WI38 (cell line): ENCODE data around the gene XPR1.

ENCODE experiments used
- H3K4me3 ChIP-seq: 2 replicates; pipeline ENCODE4 v1.5.1; 2011; ENCODE audit warnings: low read depth, mild to moderate bottlenecking, control low read depth, low read length
- CTCF ChIP-seq: IDR thresholded peaks from 2 replicates; pipeline ENCODE4 v1.5.1; 2012; ENCODE audit warnings: low read depth, mild to moderate bottlenecking, control low read depth, low read length

XPR1 gene

GRCh38 chr1:180633057-180634056 is 1.5 kb downstream of the XPR1 start:
- TF ChIP-seq CTCF: no peak
- peak overlapping the region; percentile 59 for H3K4me3 ChIP-seq

DNA sequence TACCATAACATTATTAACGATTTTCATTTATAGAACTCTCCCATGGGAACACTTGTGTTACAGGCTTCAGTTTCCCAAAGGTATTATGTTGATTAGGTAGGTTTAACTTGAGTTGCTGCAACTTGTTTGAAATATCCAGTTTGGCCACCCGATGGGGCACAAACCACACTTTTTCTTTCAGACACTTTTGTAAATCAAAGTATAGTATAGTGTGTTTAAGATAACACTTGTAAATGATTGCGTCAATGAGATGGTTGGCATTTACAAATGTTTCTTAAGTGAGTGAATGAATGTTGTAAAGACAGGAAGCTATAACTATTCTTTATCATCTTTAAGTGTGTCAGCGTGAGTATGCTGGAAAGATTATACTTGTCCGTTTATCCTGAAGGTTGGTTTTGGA is 4.3 kb downstream of the XPR1 start:
- no peak overlapping the region for H3K4me3 ChIP-seq
- TF ChIP-seq CTCF: no peak

DNA sequence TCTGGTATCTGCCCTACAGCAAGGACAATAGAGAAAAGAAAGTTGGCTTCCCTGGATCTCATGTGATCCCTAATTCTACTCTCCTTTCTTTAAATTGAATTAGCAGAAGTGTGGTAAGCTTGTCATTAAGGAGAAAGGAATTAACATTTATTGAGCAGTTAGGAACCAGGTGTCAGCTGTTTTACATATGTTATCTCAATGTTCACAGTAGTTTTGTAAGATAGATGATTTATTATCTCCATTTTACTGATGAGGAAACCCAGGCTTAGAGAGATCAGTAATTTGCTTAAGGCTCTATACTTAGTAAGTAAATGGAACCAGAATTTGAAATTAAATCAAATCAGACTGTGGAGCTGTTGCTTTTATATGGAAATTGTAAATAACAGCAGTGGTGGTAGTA is 8.0 kb downstream of the XPR1 start:
- H3K4me3 ChIP-seq: no peak overlapping the region
- no peak for TF ChIP-seq CTCF

GRCh38 chr1:180640531-180640949 is 8.7 kb downstream of the XPR1 start:
- H3K4me3 ChIP-seq: no peak overlapping the region

DNA sequence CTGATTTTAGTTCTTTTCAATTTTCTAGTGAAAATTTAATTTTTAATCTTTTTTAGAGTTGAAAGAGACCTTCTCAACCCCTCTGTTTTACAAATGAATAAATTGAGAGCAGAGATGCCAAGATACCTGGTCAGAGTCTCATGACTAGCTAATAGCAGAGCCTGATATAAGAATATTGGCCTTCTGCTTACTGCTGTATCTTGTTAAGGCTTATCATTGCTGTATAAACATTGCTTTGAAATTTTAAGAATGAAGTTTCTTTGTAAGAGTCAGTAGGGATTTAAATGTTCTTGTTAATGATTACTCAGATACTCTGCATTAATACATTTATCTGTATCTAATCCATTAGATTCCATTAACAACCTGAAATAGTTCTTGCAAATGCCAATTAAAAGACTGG is 9.8 kb downstream of the XPR1 start:
- no peak for TF ChIP-seq CTCF
- H3K4me3 ChIP-seq: no peak overlapping the region

More at GRCh38 chr1:180640531-180640949, 8.7 kb downstream of the XPR1 start:
- TF ChIP-seq CTCF: no peak

- TF ChIP-seq CTCF: no peak
- H3K4me3 ChIP-seq: no peak overlapping the region
Observed at GRCh38 chr1:180642781-180643180, 11.0 kb downstream of the XPR1 start.

DNA sequence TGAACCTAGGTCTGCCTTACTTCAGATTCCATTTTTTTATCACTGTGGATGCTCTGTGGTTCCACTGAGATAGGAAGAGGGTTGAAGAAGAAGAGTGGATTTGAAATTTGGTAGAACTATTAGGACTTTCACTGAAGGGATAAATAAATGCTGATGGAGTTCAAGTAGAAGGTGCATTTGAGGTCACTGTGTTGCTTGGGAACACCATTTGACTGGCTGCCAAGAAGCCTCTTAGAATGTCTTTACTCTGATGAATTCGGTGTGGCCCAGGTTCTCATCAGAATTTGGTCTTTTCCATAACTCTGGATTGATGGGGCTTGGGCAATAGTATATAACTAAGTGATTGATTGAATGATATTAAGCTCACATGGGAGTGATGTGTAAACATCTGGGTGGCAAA is 11.9 kb downstream of the XPR1 start:
- H3K4me3 ChIP-seq: no peak overlapping the region
- TF ChIP-seq CTCF: no peak
